EL (cell line): Measurements from ENCODE around the gene TTC12.
"Not testable (repeated sequence)": the region's sequence is repeated elsewhere in the genome, so short reads cannot be mapped to it uniquely, and the experiment has no call there.

Experiments used
- DNase-seq: peaks from one replicate; pipeline ENCODE4 v3.0.0-alpha.2; 2016

TTC12 gene

DNA sequence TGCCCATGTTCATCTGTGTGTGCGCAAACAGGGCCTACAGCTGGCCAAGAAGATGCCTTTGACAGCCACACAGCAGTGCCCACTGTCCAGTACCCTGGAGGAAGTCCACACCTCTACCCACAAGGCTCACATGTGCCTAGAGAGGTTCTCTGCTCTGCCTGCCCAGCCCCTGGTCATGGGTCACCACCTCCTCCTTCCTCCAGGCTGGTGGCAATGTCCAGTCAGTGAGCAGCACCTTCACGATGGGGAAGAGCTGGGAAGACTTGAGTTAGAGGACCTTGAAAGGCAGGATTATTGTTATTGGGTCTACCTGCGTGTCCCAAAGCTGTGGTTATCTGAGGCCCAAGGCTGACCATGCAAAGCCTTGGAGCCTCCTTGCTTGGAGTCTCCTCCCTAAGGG, 28.4 kb upstream of the TTC12 start:
- no peak for DNase-seq

- no peak for DNase-seq
Observed at GRCh38 chr11:113286509-113287497, 27.6 kb upstream of the TTC12 start.

DNA sequence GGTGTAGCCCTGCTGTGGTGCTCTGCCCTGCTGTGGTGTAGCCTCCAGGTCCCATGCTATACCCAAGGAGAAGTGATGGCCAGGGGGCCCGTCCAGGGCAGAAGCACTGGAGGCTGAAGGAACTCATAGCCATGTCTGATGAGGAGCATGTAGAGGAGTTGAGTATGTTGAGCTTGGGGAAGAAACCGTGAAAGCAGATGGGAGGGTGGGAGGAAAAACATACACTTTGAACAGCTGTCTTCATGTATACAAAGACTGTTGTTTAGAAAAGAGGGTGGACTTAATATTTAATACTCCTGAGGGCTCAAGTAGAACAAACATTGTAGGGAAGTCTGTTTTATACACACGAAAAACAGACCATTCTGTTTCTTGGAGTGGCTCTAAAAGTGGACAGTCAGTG, 26.6 kb upstream of the TTC12 start:
- no peak for DNase-seq

GRCh38 chr11:113288286-113288863, 26.0 kb upstream of the TTC12 start:
- DNase-seq, result no peak

DNA sequence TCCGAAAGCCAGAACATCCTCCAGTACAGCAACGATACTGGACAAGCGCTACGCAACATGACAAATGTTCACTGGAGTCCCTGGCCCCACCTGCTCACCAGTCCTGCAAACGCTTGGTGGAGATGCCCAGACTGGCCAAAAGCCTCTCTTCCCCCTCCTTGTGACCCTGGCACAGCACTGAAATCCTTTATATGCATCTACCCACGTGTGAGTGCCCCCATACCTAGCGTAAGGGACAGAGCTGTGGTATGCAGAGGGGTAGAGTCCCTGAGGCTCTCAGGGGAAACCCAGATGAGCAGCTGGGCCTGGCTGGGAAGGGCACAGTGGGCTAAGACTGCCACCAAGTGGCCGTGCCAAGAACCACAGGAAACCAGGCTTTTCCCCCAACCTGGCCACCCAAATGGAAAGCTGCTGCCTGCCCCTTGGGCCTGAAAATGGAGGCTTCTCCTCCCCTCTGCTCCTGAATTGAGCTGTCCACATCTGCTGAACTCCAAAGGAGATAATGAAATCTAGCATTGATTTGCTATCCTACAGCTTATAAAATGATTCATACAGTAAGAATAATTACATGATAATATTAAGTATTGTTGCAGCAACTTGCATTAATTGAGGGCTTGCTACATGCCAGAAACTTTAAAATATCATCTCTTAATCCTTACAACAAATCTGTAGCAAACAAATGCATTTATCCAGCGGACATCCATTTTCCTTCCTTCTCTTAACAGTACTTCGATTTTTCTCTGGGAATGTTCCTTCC, 24.8 kb upstream of the TTC12 start:
- DNase-seq, result peak; percentile 52

GRCh38 chr11:113293936-113294335, 20.4 kb upstream of the TTC12 start:
- no peak for DNase-seq

DNA sequence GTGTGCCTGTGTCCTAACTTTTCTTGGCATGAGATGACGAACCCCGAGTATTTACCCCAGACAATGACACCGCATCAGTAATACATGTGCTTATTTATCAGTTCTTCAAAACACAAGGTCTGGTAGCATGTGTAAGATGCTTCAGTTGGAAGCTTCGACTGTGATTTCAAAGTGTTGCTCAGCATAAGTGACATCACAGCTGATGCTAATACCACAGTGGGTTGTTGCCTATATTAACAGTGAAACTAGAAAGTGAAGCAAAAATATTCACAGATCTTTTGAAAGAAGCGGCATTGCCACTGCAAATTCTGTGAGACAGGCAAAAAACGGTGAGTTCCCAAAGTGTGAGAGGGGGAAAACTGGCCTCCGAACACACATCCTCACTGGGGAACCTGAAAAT, 18.4 kb upstream of the TTC12 start:
- no peak for DNase-seq

DNA sequence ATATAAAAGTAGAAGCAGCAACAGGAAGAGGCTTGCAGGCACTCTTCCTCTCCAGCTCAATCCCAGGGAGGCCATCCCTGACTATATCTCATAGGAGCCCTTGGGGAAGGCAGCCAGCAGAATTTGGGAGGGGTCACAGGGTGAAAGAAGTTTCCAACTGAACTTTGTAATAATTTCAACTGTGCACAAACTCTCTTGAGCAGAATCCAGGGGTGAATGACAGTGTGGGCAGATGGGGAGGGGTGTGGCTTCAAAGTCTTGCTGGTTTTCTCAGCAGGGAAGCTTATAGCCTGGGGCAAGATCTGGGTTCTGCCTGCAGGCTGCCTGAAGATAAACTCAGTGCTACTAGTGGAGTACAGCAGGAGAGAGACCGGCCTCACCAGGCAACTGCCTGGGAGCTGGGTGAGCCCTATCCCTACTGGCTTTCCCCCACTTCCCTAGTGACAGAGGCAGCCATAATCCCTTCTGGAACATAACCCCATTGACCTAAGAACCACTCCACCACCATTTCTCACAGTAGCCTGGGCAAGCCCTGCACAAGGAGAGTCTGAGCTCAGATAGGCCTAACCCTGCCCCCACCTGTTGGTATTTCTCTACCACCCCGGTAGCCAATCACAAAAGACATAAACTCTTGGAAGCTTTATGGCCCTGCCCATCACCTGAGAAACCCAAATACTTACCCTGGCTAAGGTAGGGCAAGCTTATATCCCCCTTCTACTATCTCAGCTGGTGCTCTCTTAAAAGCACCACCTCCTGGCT, 17.8 kb upstream of the TTC12 start:
- DNase-seq, result peak; percentile 24

GRCh38 chr11:113298496-113298895, 15.9 kb upstream of the TTC12 start:
- not testable (repeated sequence) for DNase-seq

DNA sequence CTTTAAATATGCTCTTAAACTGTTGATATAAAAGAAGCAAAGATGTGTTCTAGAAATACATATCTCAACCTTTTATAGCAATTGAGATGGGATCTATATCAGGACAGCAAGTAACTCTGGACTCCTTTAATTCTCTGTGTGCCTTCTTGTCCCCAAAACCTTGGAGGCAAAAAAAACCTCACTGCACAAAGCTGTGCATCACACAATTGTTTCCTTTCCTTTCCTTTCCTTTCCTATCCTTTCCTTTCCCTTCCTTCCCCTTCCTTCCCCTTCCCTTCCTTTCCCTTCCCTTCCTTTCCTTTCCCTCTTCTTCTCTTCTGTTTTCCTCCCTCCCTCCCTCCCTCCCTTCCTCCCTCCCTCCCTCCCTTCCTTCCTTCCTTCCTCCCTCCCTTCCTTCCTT, 9.5 kb upstream of the TTC12 start:
- no peak for DNase-seq

DNA sequence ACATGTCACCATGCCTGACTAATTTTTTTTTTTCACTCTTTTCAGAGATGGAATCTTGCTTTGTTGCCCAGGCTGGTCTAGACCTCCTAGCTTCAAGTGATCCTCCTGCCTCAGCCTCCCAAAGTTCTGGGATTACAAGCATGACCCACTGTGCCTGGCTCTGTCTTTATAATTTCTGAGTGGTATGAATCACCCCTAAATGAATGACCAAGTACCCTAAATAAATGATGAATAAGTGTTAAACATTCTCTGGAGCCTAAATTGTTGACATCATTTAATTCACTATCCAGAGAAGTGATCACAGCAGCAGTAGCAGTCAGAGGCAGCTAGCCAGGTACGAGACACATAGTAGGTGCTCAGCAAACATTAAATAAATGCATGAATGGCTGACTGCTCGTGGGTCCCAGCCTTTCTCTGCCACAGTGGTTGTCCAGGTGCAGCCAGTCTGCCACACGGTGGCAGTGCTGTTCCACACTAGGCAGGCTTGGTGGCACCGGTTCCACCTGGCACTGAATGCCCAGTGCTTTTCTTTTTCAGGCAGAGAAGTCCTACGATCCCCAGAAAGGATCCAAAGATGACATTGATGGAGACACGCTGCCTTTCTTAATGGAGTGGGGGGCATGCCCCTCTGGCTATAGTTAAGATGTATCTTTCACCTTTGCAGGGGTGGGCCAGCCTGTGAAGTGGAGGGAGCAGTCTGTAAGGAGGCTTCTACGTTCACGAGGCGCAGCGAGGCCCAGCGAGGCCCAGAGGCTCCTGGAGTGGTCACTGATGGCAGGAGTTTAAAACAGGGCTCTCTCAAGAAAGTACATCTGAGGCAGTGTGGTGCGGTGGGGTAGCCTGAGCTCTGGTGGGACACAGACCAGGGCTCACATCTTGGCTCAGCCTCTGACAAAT, 8.7 kb upstream of the TTC12 start:
- DNase-seq, result peak; percentile 68

GRCh38 chr11:113308601-113309000, 5.8 kb upstream of the TTC12 start:
- DNase-seq, result no peak

DNA sequence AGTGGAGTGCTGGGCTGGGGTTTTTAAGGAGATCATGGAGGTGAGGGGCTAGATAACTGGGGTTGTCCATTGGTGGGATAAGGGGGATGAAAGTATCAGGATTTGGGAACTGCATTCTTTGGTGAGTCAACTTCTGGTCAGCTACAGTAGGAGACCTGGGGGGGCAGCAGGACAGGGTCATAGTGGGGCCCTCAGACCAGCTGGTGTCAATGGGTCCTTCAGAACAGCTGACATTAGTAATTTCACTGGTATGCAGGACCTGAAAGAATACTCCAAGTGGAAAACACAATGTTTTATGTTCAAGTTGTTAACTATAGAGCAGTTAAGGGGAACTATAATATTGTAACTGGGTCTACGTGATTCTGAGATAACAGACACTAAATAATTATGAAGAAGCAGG, 2.8 kb upstream of the TTC12 start:
- DNase-seq, result peak; percentile 51

DNA sequence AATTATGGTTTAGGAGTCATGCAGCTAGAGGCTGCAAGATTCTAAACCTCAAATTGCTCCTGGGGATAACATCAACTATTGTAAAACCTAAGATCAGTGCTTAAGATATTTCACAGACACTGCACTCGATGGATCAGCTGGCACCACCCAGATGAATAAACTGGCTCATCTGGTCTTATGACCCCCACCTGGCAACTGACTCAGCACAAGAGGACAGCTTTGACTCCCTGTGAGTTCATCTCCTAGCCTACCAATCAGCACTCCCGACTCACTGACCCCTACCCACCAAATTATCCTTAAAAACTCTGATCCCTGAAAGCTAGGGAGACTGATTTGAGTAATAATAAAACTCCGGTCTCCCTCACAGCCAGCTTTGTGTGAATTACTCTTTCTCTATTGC, 782 bp upstream of the TTC12 start:
- peak; percentile 12 for DNase-seq

DNA sequence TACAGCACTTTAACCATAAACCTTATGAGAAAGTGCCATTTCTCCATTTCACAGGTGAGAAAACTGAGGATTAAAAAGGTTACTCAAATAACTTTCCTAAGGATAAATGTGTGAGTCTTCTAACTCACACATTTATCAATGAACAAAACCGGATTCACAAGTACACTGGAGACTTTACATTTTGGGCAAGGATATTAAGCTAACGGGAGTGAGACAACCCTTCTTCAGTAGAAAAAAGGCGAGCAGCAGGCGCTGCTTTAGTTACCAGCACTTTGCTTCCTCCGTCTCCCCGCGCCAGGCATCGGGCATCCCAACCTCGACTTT, 356 bp upstream of the TTC12 start:
- no peak for DNase-seq

GRCh38 chr11:113315811-113316210, 1.4 kb downstream of the TTC12 start:
- no peak for DNase-seq

GRCh38 chr11:113316256-113316655, 1.9 kb downstream of the TTC12 start:
- no peak for DNase-seq

DNA sequence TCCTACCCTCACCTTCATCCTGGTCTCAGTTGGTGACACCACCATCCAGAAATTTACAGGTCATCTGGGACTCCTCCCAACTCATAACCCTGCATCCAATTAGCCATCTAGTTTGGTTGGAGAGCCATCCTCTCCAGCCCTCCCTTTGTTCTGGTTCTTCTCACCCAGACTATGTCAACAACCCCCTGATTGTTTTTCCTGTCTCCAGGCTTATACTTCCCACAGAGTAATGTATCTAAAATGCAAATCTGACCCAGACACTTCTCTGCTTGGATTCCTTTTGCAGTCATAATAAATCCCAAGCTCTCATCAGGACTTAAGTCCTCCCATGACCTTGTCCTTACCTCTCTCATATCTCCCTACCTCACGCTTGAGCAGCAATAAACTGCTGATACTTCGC, 3.0 kb downstream of the TTC12 start:
- DNase-seq, result no peak

DNA sequence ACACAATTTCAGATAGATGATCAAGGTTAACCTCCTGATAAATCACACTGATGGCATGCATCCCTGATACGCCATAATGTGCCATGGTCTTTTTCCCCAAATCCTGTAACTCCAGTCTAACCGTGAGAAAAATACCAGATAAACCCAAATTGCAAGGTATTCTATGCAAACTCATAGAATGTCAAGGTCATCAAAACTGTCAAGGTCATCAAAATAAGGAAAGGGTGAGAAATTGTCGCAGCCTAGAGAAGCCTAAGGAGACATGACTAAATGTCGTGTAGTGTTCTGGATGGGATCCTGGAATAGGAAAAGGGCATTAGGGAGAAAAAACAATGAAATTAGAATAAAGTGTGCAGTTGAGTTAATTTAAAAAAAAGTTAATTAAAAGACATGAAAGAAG, 4.7 kb downstream of the TTC12 start:
- DNase-seq, result no peak

- DNase-seq, result no peak
Observed at GRCh38 chr11:113322158-113322557, 7.8 kb downstream of the TTC12 start.

- no peak for DNase-seq
Observed at GRCh38 chr11:113324250-113324649, 9.9 kb downstream of the TTC12 start.

GRCh38 chr11:113329725-113330124, 15.3 kb downstream of the TTC12 start:
- no peak for DNase-seq
